DND-41 (cell line): ENCODE data around the gene SLC43A1.

ENCODE experiments used
- ATAC-seq: fragments of 200-7000 bp; cut with Tn5 transposase; 3 replicates; pipeline ENCODE4 v1.9.1; 2021; ENCODE audit warnings: low read depth; ENCODE audit not compliant: insufficient read depth
- DNase-seq: peaks from one replicate; pipeline ENCODE4 v3.0.0-alpha.2; 2020
- H2AFZ ChIP-seq: 2 replicates; pipeline ENCODE4 v1.6.0; 2012; ENCODE audit warnings: low read depth, low read length
- H3K27ac ChIP-seq: 2 replicates; pipeline ENCODE4 v1.5.1; 2012; ENCODE audit warnings: low read length, inconsistent platforms
- H3K27me3 ChIP-seq: fragments of 200-600 bp; sonication (generic); 2 replicates; pipeline ENCODE4 v1.6.0; 2012; ENCODE audit warnings: low read length, mild to moderate bottlenecking, inconsistent platforms; ENCODE audit not compliant: insufficient read depth, poor library complexity
- H3K36me3 ChIP-seq: 2 replicates; pipeline ENCODE4 v1.5.1; 2012; ENCODE audit warnings: low read length, inconsistent platforms; ENCODE audit not compliant: insufficient read depth
- H3K4me1 ChIP-seq: 2 replicates; pipeline ENCODE4 v1.5.1; 2012; ENCODE audit warnings: mild to moderate bottlenecking, low read length; ENCODE audit not compliant: insufficient read depth
- H3K4me2 ChIP-seq: 2 replicates; pipeline ENCODE4 v1.6.0; 2012; ENCODE audit warnings: mild to moderate bottlenecking, moderate library complexity, low read length, inconsistent platforms; ENCODE audit not compliant: insufficient read depth
- H3K4me3 ChIP-seq, 2 experiments: fragments of 200-600 bp in 1 of 2; shearing (Covaris generic) in 1 of 2; 2 replicates each; pipeline ENCODE4 v1.5.1; 2012 to 2016; ENCODE audit warnings: inconsistent platforms in 2 of 2, low read length in 2 of 2, mild to moderate bottlenecking in 2 of 2, low read depth in 1 of 2, moderate library complexity in 1 of 2
- H3K79me2 ChIP-seq: 2 replicates; pipeline ENCODE4 v1.6.0; 2012; ENCODE audit warnings: low read length, inconsistent platforms; ENCODE audit not compliant: insufficient read depth
- H3K9ac ChIP-seq: 2 replicates; pipeline ENCODE4 v1.6.0; 2012; ENCODE audit warnings: low read depth, mild to moderate bottlenecking, inconsistent platforms, low read length, moderate library complexity
- H3K9me3 ChIP-seq: 2 replicates; pipeline ENCODE4 v1.5.1; 2012; ENCODE audit warnings: low read length, moderate library complexity, mild to moderate bottlenecking, inconsistent platforms; ENCODE audit not compliant: insufficient read depth, severe bottlenecking
- H4K20me1 ChIP-seq: 2 replicates; pipeline ENCODE4 v1.6.0; 2012; ENCODE audit warnings: low read length; ENCODE audit not compliant: insufficient read depth
- EZH2 ChIP-seq: IDR thresholded peaks from 3 replicates; pipeline ENCODE4 v1.6.1; 2012; ENCODE audit warnings: borderline replicate concordance, low read depth, mild to moderate bottlenecking, moderate library complexity, low read length, inconsistent platforms; ENCODE audit not compliant: severe bottlenecking
- TF ChIP-seq, protein P1 (sequence below): IDR thresholded peaks from 2 replicates; pipeline ENCODE4 v1.5.1; 2012; ENCODE audit warnings: borderline replicate concordance, low read length, moderate library complexity, mild to moderate bottlenecking; ENCODE audit not compliant: poor library complexity, severe bottlenecking; ENCODE audit errors: extremely low read depth

Gene SLC43A1

DNA sequence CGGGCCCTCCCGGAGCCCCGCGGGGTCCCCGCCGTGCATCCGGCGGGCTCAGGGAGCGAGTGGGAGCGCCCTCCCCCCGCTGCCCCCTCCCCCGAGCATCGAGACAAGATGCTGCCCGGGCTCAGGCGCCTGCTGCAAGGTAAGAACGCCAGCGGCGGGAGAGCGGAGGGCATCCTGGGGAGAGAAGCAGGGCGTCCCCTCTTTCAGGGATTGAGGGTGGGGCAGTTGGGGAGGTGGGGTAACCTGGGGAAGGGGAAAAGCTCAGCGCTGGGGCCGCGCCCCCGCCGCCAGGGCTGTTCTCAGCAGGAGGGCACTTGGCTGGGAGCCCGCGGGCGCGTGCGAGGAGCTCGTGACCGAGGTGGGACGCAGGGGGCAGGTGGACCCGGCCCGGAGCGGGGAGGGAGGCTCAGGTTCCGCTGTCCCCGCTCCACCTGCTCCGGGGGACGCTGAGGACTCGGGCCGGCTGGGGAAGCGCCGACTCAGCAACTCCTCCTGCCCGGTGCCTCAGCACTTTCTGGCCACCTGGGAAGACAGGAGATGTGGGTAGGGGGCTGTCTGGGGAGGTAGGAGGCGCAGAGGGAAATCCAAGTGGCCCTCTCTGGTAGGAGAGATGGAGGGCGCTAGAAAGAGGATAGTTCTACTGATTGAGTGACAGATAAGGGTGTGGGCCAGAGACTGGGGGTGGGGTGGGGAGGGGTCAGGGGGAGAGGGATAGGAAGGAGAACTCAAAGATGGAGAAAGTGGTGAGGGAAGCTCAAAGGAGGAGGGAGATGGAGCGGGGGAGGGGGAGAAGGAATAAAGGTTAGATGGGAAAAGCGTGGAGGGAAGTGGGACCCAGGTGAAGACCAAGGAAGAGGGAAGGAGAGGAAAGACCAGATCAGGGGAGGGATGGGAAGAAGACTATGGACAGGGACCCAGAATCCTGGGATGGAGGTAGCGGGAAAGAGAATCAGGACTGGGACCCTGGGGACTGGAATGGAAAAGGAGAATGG, 54.4 kb downstream of the SLC43A1 start:
- peak; percentile 47 for DNase-seq
- Histone ChIP-seq H3K9ac (peak overlapping the region; percentile 59; the same call in 1 of the 2 replicates), H3K4me3 (peak overlapping the region; percentile 21 to 75; a peak in 3 of 4 replicates), H4K20me1 (peaks cover 7% of the 10 kb centered on the region), H2AFZ (peak overlapping the region; percentile 81), H3K27me3 (peaks cover 37% of the 10 kb centered on the region), H3K27ac (no peak overlapping the region), H3K36me3 (no peaks in the 10 kb centered on the region), H3K4me2 (peak overlapping the region; percentile 88), H3K79me2 (no peaks in the 10 kb centered on the region), H3K4me1 (peaks cover 39% of the 10 kb centered on the region), H3K9me3 (no peaks in the 10 kb centered on the region)
- TF ChIP-seq EZH2, result peak; percentile 80
- TF ChIP-seq, protein P1, sequence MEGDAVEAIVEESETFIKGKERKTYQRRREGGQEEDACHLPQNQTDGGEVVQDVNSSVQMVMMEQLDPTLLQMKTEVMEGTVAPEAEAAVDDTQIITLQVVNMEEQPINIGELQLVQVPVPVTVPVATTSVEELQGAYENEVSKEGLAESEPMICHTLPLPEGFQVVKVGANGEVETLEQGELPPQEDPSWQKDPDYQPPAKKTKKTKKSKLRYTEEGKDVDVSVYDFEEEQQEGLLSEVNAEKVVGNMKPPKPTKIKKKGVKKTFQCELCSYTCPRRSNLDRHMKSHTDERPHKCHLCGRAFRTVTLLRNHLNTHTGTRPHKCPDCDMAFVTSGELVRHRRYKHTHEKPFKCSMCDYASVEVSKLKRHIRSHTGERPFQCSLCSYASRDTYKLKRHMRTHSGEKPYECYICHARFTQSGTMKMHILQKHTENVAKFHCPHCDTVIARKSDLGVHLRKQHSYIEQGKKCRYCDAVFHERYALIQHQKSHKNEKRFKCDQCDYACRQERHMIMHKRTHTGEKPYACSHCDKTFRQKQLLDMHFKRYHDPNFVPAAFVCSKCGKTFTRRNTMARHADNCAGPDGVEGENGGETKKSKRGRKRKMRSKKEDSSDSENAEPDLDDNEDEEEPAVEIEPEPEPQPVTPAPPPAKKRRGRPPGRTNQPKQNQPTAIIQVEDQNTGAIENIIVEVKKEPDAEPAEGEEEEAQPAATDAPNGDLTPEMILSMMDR, result no peak
- peak; percentile 8 for ATAC-seq

DNA sequence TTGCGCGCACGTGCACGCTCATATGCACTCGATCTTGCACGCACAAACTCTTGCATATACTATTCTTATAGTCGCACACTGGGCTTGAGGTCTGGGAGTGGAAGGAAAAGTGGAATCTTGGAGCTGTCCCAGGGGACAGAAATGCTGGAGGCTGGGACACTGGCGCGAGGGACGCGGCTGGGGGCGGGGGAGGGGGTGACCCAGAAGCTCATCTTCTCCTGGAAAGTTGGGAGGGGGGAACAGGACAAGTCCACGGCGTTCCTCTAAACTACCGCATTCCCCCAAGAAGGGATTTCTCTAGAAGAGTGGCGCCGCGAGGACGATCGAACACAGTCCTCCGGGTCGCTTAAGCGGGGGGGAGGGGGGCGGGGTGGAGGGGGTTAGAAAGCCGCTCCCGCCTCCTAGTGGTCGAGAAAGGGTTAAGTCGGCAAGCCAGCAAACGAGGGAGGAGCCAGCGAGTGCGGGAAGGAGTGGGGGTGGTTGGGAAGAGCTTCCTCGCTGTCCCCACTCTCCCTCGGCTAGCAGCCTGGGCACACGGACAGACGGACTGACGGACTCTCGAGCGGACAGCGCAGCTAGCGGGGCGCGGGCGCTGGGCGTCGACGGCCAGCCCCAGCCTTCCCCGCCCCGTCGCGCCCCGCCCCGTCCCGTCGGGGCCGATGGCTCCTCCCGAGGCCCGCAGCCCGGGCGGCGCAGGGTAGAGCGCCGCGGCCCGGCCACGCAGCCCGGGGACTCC, 55.3 kb downstream of the SLC43A1 start, which contains the start of gene RTN4RL2:
Gene RTN4RL2 (plus strand): TSS at position 507 of the 736 bp plus-strand sequence. CDS start 338 bp downstream, outside the sequence.
- ATAC-seq (peak; percentile 76), DNase-seq (peak; percentile 77)
- H3K27me3 ChIP-seq, result peaks cover 37% of the 10 kb centered on the region

DNA sequence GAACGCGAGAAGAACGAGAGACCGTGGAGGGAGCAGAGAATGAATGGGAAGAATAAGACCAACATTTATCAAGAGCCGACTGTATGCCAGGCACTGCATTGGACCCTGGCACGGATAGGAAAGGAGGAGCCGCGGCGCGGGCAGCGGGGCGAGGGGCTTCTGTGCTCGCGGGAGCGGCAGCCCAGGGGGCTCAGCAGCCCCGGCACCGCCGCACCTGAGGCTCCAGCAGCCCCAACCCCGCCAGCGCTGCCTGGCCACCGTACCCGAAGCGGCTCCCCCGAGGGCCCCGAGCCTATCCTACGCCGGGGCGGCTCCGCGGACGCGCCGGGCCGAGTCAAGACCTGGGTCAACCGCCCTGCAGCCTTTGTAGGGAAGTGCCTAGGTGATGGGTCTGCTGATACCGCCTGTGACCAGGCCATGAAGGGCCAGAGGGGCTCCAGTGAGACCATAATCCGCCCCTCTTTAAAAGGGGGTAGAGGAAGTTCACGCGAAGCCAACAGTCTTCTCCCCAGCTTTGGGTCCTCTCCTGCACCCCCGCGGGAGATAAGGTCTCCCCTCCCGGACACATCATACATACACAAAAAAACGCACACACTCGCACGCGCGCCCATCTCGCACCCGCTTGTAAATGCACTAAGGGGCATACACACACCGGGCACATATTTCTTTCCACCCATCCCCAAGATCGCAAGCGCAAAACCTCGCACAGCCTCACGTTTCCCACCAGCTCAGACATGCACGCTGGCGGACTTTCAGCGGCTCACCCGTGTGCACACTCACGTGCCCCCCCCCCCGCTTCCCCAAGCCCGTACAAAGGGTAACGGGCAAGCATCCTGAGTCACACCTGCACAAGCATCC, 56.1 kb downstream of the SLC43A1 start:
- Histone ChIP-seq H2AFZ (peak overlapping the region; percentile 81; the same call in 1 of the 2 replicates), H3K4me1 (peaks cover 39% of the 10 kb centered on the region), H3K9ac (no peak overlapping the region; the same call in 1 of the 2 replicates), H3K79me2 (no peaks in the 10 kb centered on the region), H3K4me2 (peak overlapping the region; percentile 88), H4K20me1 (peaks cover 7% of the 10 kb centered on the region), H3K36me3 (no peaks in the 10 kb centered on the region), H3K4me3 (peak overlapping the region in 1 of 2 experiments; percentile 75; a peak in 3 of 4 replicates), H3K27ac (no peak overlapping the region), H3K27me3 (peaks cover 37% of the 10 kb centered on the region), H3K9me3 (no peaks in the 10 kb centered on the region)
- ATAC-seq, result no peak
- TF ChIP-seq, protein P1, result no peak
- TF ChIP-seq EZH2, result peak; percentile 57
- peak; percentile 40 for DNase-seq

More for the DNA sequence above, 55.3 kb downstream of the SLC43A1 start, which contains the start of gene RTN4RL2:
- no peak within 1 kb of the TSS for H3K27ac ChIP-seq
- H3K36me3 ChIP-seq, result no peaks in the 10 kb centered on the region
- peaks cover 7% of the 10 kb centered on the region for H4K20me1 ChIP-seq
- peak within 1 kb of the TSS; percentile 81 for H2AFZ ChIP-seq
- TF ChIP-seq, protein P1, result peak; percentile 64
- no peak for TF ChIP-seq EZH2
- peak within 1 kb of the TSS; percentile 59 for H3K9ac ChIP-seq
- peak within 1 kb of the TSS; percentile 88 for H3K4me2 ChIP-seq
- H3K9me3 ChIP-seq, result no peaks in the 10 kb centered on the region
- peaks cover 39% of the 10 kb centered on the region for H3K4me1 ChIP-seq
- no peaks in the 10 kb centered on the region for H3K79me2 ChIP-seq
- peak within 1 kb of the TSS; percentile 21 to 75; a peak in 3 of 4 replicates for H3K4me3 ChIP-seq
